Gastrocnemius medialis (tissue), 4 donors: ENCODE measurements around the gene HNRNPH3. TPM values are rescaled to one million over a fixed set of nuclear protein-coding genes. Genes with fewer than 3 reads are reported as not detected.

Experiments used
- ATAC-seq, 2 donors: fragments of 150-250 bp; one replicate each; pipeline ENCODE4 v1.9.1; 2016
- DNase-seq, 2 donors: peaks; one replicate each; pipeline ENCODE4 v3.0.0-alpha.2; 2019
- H3K27ac ChIP-seq, 4 donors: fragments of 200-600 bp; sonication (generic); 1 replicate in 1 of 4; 2 replicates in 3 of 4; pipeline ENCODE4 v1.5.1; 2016 to 2018; ENCODE audit warnings: mild to moderate bottlenecking in 2 of 4, moderate library complexity in 1 of 4
- H3K27me3 ChIP-seq, 3 donors: fragments of 200-600 bp; sonication (generic) in 2 of 3; 1 replicate in 1 of 3; 2 replicates in 2 of 3; pipeline versions ENCODE4 v1.5.1 to v1.6.0; 2016 to 2019; ENCODE audit warnings: mild to moderate bottlenecking in 1 of 3, moderate library complexity in 1 of 3
- H3K36me3 ChIP-seq, 2 donors: fragments of 200-600 bp; sonication (generic) in 1 of 2; one replicate each; pipeline ENCODE4 v1.5.1; 2017 to 2018
- H3K4me1 ChIP-seq, 2 donors: fragments of 200-600 bp; sonication (generic) in 1 of 2; one replicate each; pipeline ENCODE4 v1.5.1; 2016 to 2017; ENCODE audit warnings: mild to moderate bottlenecking in 2 of 2
- H3K4me3 ChIP-seq, 4 donors: fragments of 200-600 bp; sonication (generic) in 3 of 4; 1 replicate in 1 of 4; 2 replicates in 3 of 4; pipeline ENCODE4 v1.5.1; 2016 to 2019; ENCODE audit warnings: mild to moderate bottlenecking in 2 of 4
- H3K9me3 ChIP-seq, 3 donors: fragments of 200-600 bp; sonication (generic) in 2 of 3; 1 replicate in 1 of 3; 2 replicates in 2 of 3; pipeline ENCODE4 v1.5.1; 2016 to 2019
- POLR2A ChIP-seq, 2 donors: fragments of 450-650 bp; IDR thresholded peaks; one replicate each; pipeline ENCODE4 v1.6.1; 2017; ENCODE audit warnings: antibody characterized with exemption in 2 of 2, mild to moderate bottlenecking in 2 of 2, moderate library complexity in 2 of 2
- in situ Hi-C, 4 donors: fragments of 200-750 bp; cut with MboI; loops; one replicate each; pipeline versions ENCODE4 v1.15.0 to v1.8.0; 2017; ENCODE audit warnings: low sequenced_read_pairs in 4 of 4
- intact Hi-C: fragments of 100-400 bp; cut with DNase I; formaldehyde crosslinking; loops from one replicate; pipeline ENCODE4 v1.15.1; 2023; ENCODE audit warnings: low total_unique reads
- total RNA-seq, 4 donors: library from RNA; depleted of rRNA; stranded (reverse); fragments of >200 nt; gene quantifications; one replicate each; pipeline versions ENCODE4 v1.1.0 to v1.2.3, GENCODE V29; 2016
- TF ChIP-seq, protein P1 (sequence below), 5 experiments: fragments of 450-650 bp in 3 of 5; fragments of 200-600 bp in 2 of 5; sonication (generic) in 2 of 5; IDR thresholded peaks in 4 of 5; conservative IDR thresholded peaks in 1 of 5; 1 replicate in 4 of 5; 2 replicates in 1 of 5; pipeline ENCODE4 v1.5.1; 2016 to 2019; ENCODE audit warnings: antibody characterized with exemption in 5 of 5, mild to moderate bottlenecking in 3 of 5, moderate library complexity in 3 of 5

Gene HNRNPH3
- total RNA-seq, 4 donors from 2014 or later = 19.7 to 51.6 (median 25.8) TPM

DNA sequence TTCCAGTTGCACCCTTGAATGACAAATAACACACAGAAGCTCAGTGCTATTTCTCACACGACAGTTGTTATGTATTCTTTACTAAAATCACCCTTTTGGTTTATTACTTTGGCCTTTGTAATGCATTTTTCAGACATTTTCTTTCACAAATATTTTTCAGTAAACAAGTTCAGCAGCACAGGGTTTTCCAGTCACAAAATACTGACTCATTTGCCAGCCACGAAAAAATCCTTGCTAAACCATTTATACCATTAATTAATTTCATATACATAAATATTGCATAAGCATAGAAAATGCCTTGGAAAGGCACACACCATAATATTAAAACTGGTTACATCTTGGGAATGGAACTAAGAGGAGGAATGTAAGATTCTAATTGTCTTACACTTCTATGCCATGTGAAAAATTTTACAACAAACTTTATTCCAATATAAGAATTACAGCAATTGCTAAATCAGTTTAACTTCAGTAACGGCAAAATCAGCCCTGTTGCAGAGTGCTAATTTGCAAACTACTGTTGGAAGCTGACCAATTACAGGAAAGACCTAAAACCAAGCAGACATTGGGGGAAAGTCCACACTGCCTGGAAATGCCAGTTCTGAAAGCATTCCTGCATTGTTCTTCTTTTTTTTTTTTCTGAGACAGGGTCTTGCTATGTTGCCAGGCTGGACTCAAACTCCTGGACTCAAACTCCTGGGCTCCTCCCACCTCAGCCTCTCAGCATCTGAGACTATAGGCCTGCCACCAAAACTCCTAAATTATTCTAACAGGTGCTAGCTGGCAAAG, 32.4 kb downstream of the HNRNPH3 start:
- intact Hi-C loops = no loop called here

DNA sequence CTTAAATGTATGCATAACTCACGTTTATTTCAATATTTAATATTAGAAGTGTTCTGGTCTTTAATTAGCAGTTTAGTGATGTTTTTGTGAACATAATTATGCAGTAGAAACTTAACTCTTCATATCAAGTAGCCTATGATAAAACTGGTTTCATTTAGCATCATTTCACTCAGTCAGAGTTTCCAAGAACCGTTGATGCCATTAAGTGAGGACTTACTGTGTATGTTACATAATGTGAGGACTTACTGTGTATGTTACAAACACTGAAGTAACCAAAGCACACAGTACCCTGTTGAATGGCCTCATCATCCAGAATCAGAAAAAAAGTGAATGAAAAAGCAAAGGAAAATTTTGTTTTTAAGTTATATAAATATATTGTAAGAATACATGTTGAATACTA, 33.7 kb downstream of the HNRNPH3 start:
- Histone ChIP-seq H3K4me1 (no peaks in the 10 kb centered on the region), H3K36me3 (peaks cover 0 to 46% of the 10 kb centered on the region in 2 donors), H3K27ac (no peak overlapping the region), H3K4me3 (no peak overlapping the region), H3K9me3 (no peaks in the 10 kb centered on the region), H3K27me3 (no peaks in the 10 kb centered on the region)
- DNase-seq = no peak
- intact Hi-C loops (no loop called here), in situ Hi-C loops (no loop called here)
- ATAC-seq = no peak
- TF ChIP-seq POLR2A (IDR thresholded peaks at IDR 0.05) = no peak
- TF ChIP-seq, protein P1, sequence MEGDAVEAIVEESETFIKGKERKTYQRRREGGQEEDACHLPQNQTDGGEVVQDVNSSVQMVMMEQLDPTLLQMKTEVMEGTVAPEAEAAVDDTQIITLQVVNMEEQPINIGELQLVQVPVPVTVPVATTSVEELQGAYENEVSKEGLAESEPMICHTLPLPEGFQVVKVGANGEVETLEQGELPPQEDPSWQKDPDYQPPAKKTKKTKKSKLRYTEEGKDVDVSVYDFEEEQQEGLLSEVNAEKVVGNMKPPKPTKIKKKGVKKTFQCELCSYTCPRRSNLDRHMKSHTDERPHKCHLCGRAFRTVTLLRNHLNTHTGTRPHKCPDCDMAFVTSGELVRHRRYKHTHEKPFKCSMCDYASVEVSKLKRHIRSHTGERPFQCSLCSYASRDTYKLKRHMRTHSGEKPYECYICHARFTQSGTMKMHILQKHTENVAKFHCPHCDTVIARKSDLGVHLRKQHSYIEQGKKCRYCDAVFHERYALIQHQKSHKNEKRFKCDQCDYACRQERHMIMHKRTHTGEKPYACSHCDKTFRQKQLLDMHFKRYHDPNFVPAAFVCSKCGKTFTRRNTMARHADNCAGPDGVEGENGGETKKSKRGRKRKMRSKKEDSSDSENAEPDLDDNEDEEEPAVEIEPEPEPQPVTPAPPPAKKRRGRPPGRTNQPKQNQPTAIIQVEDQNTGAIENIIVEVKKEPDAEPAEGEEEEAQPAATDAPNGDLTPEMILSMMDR (IDR thresholded peaks at IDR 0.05 in 4 of 5, conservative IDR thresholded peaks at IDR 0.05 in 1 of 5) = no peak

More for the DNA sequence above, 32.4 kb downstream of the HNRNPH3 start:
- ATAC-seq = no peak
- peaks cover 0 to 36% of the 10 kb centered on the region in 2 donors for H3K36me3 ChIP-seq
- in situ Hi-C loops = no loop called here
- no peak overlapping the region for H3K27ac ChIP-seq
- no peaks in the 10 kb centered on the region for H3K4me1 ChIP-seq
- no peak for TF ChIP-seq POLR2A (IDR thresholded peaks at IDR 0.05)
- TF ChIP-seq, protein P1 (IDR thresholded peaks at IDR 0.05 in 4 of 5, conservative IDR thresholded peaks at IDR 0.05 in 1 of 5) = no peak
- H3K27me3 ChIP-seq = no peaks in the 10 kb centered on the region
- H3K9me3 ChIP-seq = no peaks in the 10 kb centered on the region
- no peak overlapping the region for H3K4me3 ChIP-seq
- DNase-seq = no peak

GRCh38 chr10:68366600-68366999, 34.7 kb downstream of the HNRNPH3 start:
- intact Hi-C loops = no loop called here
- ATAC-seq (no peak), DNase-seq (no peak)
- Histone ChIP-seq H3K36me3 (peaks cover 0 to 39% of the 10 kb centered on the region in 2 donors), H3K27ac (no peak overlapping the region), H3K27me3 (no peaks in the 10 kb centered on the region), H3K9me3 (no peaks in the 10 kb centered on the region), H3K4me1 (no peaks in the 10 kb centered on the region), H3K4me3 (no peak overlapping the region)
- no peak for TF ChIP-seq POLR2A (IDR thresholded peaks at IDR 0.05)
- TF ChIP-seq, protein P1 (IDR thresholded peaks at IDR 0.05 in 4 of 5, conservative IDR thresholded peaks at IDR 0.05 in 1 of 5) = no peak
- in situ Hi-C loops = no loop called here

DNA sequence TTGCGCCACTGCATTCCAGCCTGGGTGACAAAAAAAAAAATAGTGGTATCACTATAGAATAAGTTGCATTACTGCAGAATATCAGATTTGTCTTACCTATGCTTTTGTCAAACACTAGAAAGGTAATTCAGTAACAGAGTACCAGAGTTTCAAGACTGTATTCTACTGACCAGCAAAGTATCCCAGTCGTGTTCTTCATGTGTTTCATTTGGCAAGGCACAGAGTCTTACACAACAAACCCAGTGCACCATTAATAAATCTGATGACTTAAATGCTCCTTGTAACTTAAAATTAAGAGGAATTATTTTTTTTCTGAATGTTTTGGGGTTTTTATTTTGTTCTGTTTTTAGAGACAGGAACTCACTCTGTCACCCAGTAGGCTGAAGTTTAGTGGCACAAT, 35.3 kb downstream of the HNRNPH3 start:
- TF ChIP-seq POLR2A (IDR thresholded peaks at IDR 0.05) = no peak
- peaks cover 0 to 40% of the 10 kb centered on the region in 2 donors for H3K36me3 ChIP-seq
- intact Hi-C loops (no loop called here), in situ Hi-C loops (no loop called here)
- no peak overlapping the region for H3K4me3 ChIP-seq
- ATAC-seq (no peak), DNase-seq (no peak)
- no peaks in the 10 kb centered on the region for H3K27me3 ChIP-seq
- H3K9me3 ChIP-seq = no peaks in the 10 kb centered on the region
- H3K27ac ChIP-seq = no peak overlapping the region
- no peaks in the 10 kb centered on the region for H3K4me1 ChIP-seq

GRCh38 chr10:68371604-68372003, 39.7 kb downstream of the HNRNPH3 start:
- Histone ChIP-seq H3K27me3 (no peaks in the 10 kb centered on the region), H3K4me3 (no peak overlapping the region), H3K36me3 (peaks cover 0 to 55% of the 10 kb centered on the region in 2 donors), H3K4me1 (no peaks in the 10 kb centered on the region), H3K27ac (no peak overlapping the region), H3K9me3 (no peaks in the 10 kb centered on the region)
- TF ChIP-seq POLR2A (IDR thresholded peaks at IDR 0.05) = no peak
- TF ChIP-seq, protein P1 (IDR thresholded peaks at IDR 0.05 in 4 of 5, conservative IDR thresholded peaks at IDR 0.05 in 1 of 5) = no peak
- in situ Hi-C loops (no loop called here), intact Hi-C loops (no loop called here)
- DNase-seq (no peak), ATAC-seq (no peak)
